NCI-H187 treated with DMSO at 0.1 percent for 48 hours (cell line): ENCODE measurements around the gene NUDT14.

Experiments used
- DNase-seq: peaks from one replicate; lab custom pipeline; 2025; lab: John Stamatoyannopoulos, UW

NUDT14 gene

DNA sequence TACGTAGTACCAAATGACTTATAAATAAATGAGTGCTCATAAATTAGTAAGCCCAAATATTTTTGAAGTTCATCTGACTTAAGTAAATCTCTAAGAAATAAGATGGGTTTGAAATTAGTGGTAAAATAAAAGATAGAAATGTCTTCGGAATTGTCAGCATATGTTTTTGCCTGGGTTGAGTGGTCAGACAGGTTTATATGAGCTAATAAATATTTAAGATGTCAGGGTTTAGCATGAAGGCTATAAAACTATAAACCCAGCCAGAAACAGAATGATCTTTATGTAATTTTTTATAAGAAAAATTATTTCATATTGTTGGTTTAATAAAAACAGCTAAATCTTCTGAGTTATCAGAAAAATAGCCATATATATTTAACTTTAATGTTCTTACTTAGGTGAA, 49.9 kb downstream of the NUDT14 start:
- no peak for DNase-seq

- no peak for DNase-seq
These were observed 53.1 kb downstream of the NUDT14 start for GRCh38 chr14:105128059-105128458.

GRCh38 chr14:105126981-105127329, 54.2 kb downstream of the NUDT14 start:
- no peak for DNase-seq

DNA sequence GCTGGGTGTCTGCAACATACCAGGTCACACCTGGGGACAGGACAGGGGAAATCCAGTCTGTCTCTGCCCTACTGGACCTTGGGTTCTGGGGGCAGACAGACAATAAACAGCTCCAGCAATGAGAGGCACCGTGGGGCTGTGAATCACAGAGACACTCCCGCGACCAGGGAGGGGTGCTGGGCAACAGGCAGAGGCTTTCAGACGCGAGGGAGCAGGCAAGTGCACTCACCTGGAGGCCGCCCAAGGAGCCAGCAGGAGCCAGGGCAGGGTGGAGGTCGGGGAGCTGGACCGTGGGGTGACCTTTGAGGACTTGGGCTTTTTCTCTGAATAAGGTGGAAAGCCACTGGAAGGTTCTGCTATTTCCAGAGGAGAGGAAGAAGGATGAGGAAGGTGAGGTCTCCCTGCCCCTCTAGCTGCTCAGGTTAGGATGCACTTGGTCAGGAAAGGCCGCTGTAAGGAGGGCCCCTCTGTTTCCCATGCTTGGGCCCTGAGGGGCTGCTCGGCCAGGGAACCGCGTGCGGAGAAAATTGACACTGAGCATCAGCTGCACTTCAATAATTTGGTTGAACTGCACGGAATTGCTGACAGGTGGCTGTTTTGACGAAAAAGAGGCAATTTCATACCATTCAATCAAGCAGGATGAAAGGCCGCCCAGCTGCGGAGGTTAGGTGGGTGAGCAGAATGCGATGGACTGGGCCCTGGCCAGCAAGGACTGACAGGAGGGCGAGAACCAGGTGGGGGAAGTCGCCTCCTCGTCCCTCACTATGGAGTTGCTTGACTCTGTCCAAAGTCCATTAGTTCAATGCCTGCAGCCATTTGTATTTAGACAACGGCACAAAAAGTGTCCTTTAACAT, 54.8 kb downstream of the NUDT14 start:
- no peak for DNase-seq

GRCh38 chr14:105124823-105125222, 56.3 kb downstream of the NUDT14 start:
- DNase-seq: no peak

GRCh38 chr14:105123981-105124765, 56.9 kb downstream of the NUDT14 start:
- DNase-seq: no peak

- no peak for DNase-seq
These were observed 57.9 kb downstream of the NUDT14 start for GRCh38 chr14:105123064-105123665.
